HepG2 (cell line): ENCODE measurements around the gene PAK1. TPM values are rescaled to one million over a fixed set of nuclear protein-coding genes. Genes with fewer than 3 reads are reported as not detected.

Source experiments
- ATAC-seq: fragments of 200-7000 bp; cut with Tn5 transposase; 3 replicates; pipeline ENCODE4 v1.9.1; 2020; ENCODE audit warnings: mild to moderate bottlenecking, moderate library complexity
- BruUV-seq: library from RNA; stranded (reverse); fragments of 400-500 nt; replicated peaks from 2 replicates; lab custom pipeline; 2021; lab: Mats Ljungman, UMichigan
- CTCF ChIA-PET: fragments of 300-600 bp; formaldehyde crosslinking; extraction: SDS; loops from one replicate; lab custom pipeline; 2021; ENCODE audit warnings: low total read pairs, inconsistent platforms, low intra/inter-chr PET ratio; lab: Yijun Ruan, JAX
- POLR2A ChIA-PET: fragments of 350-600 bp; sonication (Branson Sonifier 250); formaldehyde crosslinking; loops from one replicate; lab custom pipeline; 2020; ENCODE audit warnings: antibody characterized with exemption, inconsistent platforms; lab: Yijun Ruan, JAX
- DNase-seq: peaks from one replicate; pipeline ENCODE4 v3.0.0-alpha.2; 2015; ENCODE audit warnings: low spot score
- FAIRE-seq: peaks from 3 replicates; lab custom pipeline; 2011; peaks lifted over from hg19 to GRCh38; lab: Jason Lieb, UNC
- H2AFZ ChIP-seq: one replicate; pipeline ENCODE4 v1.6.1; 2011; ENCODE audit warnings: low read length, inconsistent platforms
- H3K27ac ChIP-seq: fragments of 300-600 bp; 3 replicates; pipeline ENCODE4 v1.8.0; 2011; ENCODE audit warnings: mixed run types, mild to moderate bottlenecking, mixed read lengths, low read length, inconsistent platforms; ENCODE audit not compliant: insufficient read depth; ENCODE audit errors: extremely low read length
- H3K27me3 ChIP-seq, 2 experiments: fragments of 200-600 bp in 1 of 2; 2 replicates in 1 of 2; 3 replicates in 1 of 2; pipeline versions ENCODE4 v1.6.0 to v1.8.0; 2011; ENCODE audit warnings: low read length in 2 of 2, mild to moderate bottlenecking in 2 of 2, moderate library complexity in 2 of 2, inconsistent platforms in 1 of 2; ENCODE audit not compliant: insufficient read depth in 2 of 2, control insufficient read depth in 1 of 2
- H3K36me3 ChIP-seq, 2 experiments: fragments of 200-600 bp in 1 of 2; replicated peaks in 1 of 2; 2 replicates in 1 of 2; 3 replicates in 1 of 2; pipeline versions ENCODE4 v1.5.1 to v1.8.0; 2011; ENCODE audit warnings: low read length in 2 of 2, inconsistent platforms in 1 of 2; ENCODE audit not compliant: insufficient read depth in 2 of 2, control insufficient read depth in 1 of 2
- H3K4me1 ChIP-seq: 2 replicates; pipeline ENCODE4 v1.5.1; 2012; ENCODE audit warnings: low read length, inconsistent platforms; ENCODE audit not compliant: insufficient read depth
- H3K4me2 ChIP-seq: 2 replicates; pipeline ENCODE4 v1.6.0; 2011; ENCODE audit warnings: low read depth, low read length, inconsistent platforms
- H3K4me3 ChIP-seq, 3 experiments: fragments of 200-600 bp in 1 of 3; sonication (generic), shearing (Covaris generic) in 1 of 3; replicated peaks in 1 of 3; 2 replicates each; pipeline ENCODE4 v1.5.1; 2011 to 2016; ENCODE audit warnings: low read length in 3 of 3, inconsistent platforms in 2 of 3, low read depth in 2 of 3, mild to moderate bottlenecking in 2 of 3, control low read depth in 1 of 3, mixed read lengths in 1 of 3; ENCODE audit not compliant: insufficient read depth in 1 of 3
- H3K79me2 ChIP-seq: one replicate; pipeline ENCODE4 v1.6.1; 2011; ENCODE audit warnings: low read length, inconsistent platforms; ENCODE audit not compliant: insufficient read depth
- H3K9ac ChIP-seq: 2 replicates; pipeline ENCODE4 v1.6.0; 2011; ENCODE audit warnings: mild to moderate bottlenecking, low read depth, low read length, inconsistent platforms; ENCODE audit not compliant: insufficient read depth
- H3K9me3 ChIP-seq: 2 replicates; pipeline ENCODE4 v1.5.1; 2012; ENCODE audit warnings: mild to moderate bottlenecking, low read length
- H4K20me1 ChIP-seq: 2 replicates; pipeline ENCODE4 v1.6.0; 2011; ENCODE audit warnings: inconsistent platforms, mild to moderate bottlenecking, low read length, moderate library complexity; ENCODE audit not compliant: insufficient read depth
- DMAP1 ChIP-seq: IDR thresholded peaks from 2 replicates; pipeline ENCODE4 v1.6.1; 2016
- FIP1L1 ChIP-seq: fragments of 200-400 bp; formaldehyde crosslinking; IDR thresholded peaks from 2 replicates; pipeline ENCODE4 v1.6.1; 2018; ENCODE audit warnings: low read depth, mild to moderate bottlenecking, low read length, moderate library complexity, borderline replicate concordance; ENCODE audit not compliant: insufficient read depth
- GPN1 ChIP-seq: sonication (generic); formaldehyde crosslinking; IDR thresholded peaks from 2 replicates; pipeline ENCODE4 v1.5.1; 2020; ENCODE audit warnings: missing genetic modification reagents, borderline replicate concordance
- HNF1A ChIP-seq, 2 experiments: sonication (generic) in 1 of 2; formaldehyde crosslinking in 1 of 2; IDR thresholded peaks; 2 replicates each; pipeline versions ENCODE4 v1.4.0 to v1.6.1; 2016 to 2020; ENCODE audit warnings: borderline replicate concordance in 1 of 2, low read depth in 1 of 2, mild to moderate bottlenecking in 1 of 2, missing genetic modification reagents in 1 of 2
- HOXA3 ChIP-seq: sonication (generic); formaldehyde crosslinking; IDR thresholded peaks from 2 replicates; pipeline ENCODE4 v1.5.0; 2020; ENCODE audit warnings: missing genetic modification reagents
- JUNB ChIP-seq: sonication (generic); formaldehyde crosslinking; IDR thresholded peaks from 2 replicates; pipeline ENCODE4 v1.8.0; 2022; ENCODE audit warnings: missing genetic modification reagents, mild to moderate bottlenecking, borderline replicate concordance
- RBM22 ChIP-seq: fragments of 200-400 bp; formaldehyde crosslinking; optimal IDR thresholded peaks from 2 replicates; pipeline ENCODE3; 2017; ENCODE audit warnings: mild to moderate bottlenecking, low read length, moderate library complexity
- RFX3 ChIP-seq: IDR thresholded peaks from 2 replicates; pipeline ENCODE4 v1.6.1; 2016; ENCODE audit warnings: missing biosample characterization, missing genetic modification reagents
- SALL2 ChIP-seq: sonication (generic); formaldehyde crosslinking; IDR thresholded peaks from 2 replicates; pipeline ENCODE4 v1.8.1; 2023; ENCODE audit warnings: mild to moderate bottlenecking, missing genetic modification reagents, inconsistent platforms
- TEF ChIP-seq: sonication (generic); formaldehyde crosslinking; IDR thresholded peaks from 2 replicates; pipeline ENCODE4 v1.5.0; 2020; ENCODE audit warnings: missing genetic modification reagents
- YEATS4 ChIP-seq: sonication (generic); formaldehyde crosslinking; IDR thresholded peaks from 2 replicates; pipeline ENCODE4 v1.4.0; 2020; ENCODE audit warnings: missing genetic modification reagents, borderline replicate concordance
- ZFP41 ChIP-seq: sonication (generic); formaldehyde crosslinking; IDR thresholded peaks from 2 replicates; pipeline ENCODE4 v1.4.0; 2020; ENCODE audit warnings: mild to moderate bottlenecking, missing genetic modification reagents, borderline replicate concordance
- ZFP62 ChIP-seq: sonication (generic); formaldehyde crosslinking; IDR thresholded peaks from 2 replicates; pipeline ENCODE4 v1.4.0; 2020; ENCODE audit warnings: missing genetic modification reagents
- ZMYM3 ChIP-seq: sonication (generic); formaldehyde crosslinking; IDR thresholded peaks from 2 replicates; pipeline ENCODE4 v1.5.1; 2020; ENCODE audit warnings: mild to moderate bottlenecking, missing genetic modification reagents
- ZNF317 ChIP-seq: sonication (generic); formaldehyde crosslinking; IDR thresholded peaks from 2 replicates; pipeline ENCODE4 v1.5.0; 2020; ENCODE audit warnings: mild to moderate bottlenecking, missing genetic modification reagents
- ZNF496 ChIP-seq: sonication (generic); formaldehyde crosslinking; IDR thresholded peaks from 2 replicates; pipeline ENCODE4 v1.8.1; 2023; ENCODE audit warnings: mild to moderate bottlenecking, moderate library complexity, missing genetic modification reagents; ENCODE audit not compliant: insufficient replicate concordance
- WGBS: methylation state at CpG from one replicate; pipeline ENCODE4 v1.1.6; 2017; ENCODE audit warnings: low lambda C conversion rate; 5-methylcytosine and 5-hydroxymethylcytosine counted together
- in situ Hi-C: cut with HindIII; loops from 2 replicates; pipeline ENCODE4 v1.10.0; 2017; ENCODE audit warnings: low pct_unique_long_range_greater_than_20kb; ENCODE audit not compliant: extremely low pct_ligation_motif_present
- intact Hi-C: fragments of 100-400 bp; cut with micrococcal nuclease; formaldehyde crosslinking; loops from one replicate; pipeline ENCODE4 v1.10.0; 2022; ENCODE audit not compliant: unreplicated experiment
- polyA plus RNA-seq, 8 experiments: library from polyadenylated mRNA; depleted of rRNA in 3 of 8; stranded (reverse) in 7 of 8; unstranded in 1 of 8; fragments of >200 nt; fragmentation: Illumina TruSeq in 4 of 8; extraction: Trizol in 4 of 8; gene quantifications; 2 replicates each; pipeline versions ENCODE4 v1.2.1 to v1.2.3, GENCODE V29; 2011 to 2016; ENCODE audit warnings: low read depth in 4 of 8, missing spikeins in 1 of 8, mixed read lengths in 1 of 8; ENCODE audit not compliant: insufficient read depth in 1 of 8
- total RNA-seq, 5 experiments: library from RNA; depleted of rRNA; stranded (reverse); fragments of >200 nt; fragmentation: Illumina TruSeq; extraction: Trizol; gene quantifications; 2 replicates each; pipeline ENCODE4 v1.2.3, GENCODE V29; 2016; ENCODE audit warnings: low read depth in 1 of 5

The PAK1 gene
- total and polyA plus RNA-seq, 2 of the 13 experiments (the other 11 are each of a cell fraction or from before 2014, with no cell fraction given): 1.5 to 4.3 TPM

GRCh38 chr11:77436969-77437368 lies 36.9 kb downstream of the PAK1 start:
- Histone ChIP-seq H3K36me3 (no peaks in the 10 kb centered on the region), H3K27me3 (no peaks in the 10 kb centered on the region), H3K27ac (no peak overlapping the region), H3K4me2 (no peak overlapping the region), H2AFZ (no peak overlapping the region)
- WGBS: 0% methylated on average over 1 of the region's 1 CpG
- in situ Hi-C loops: no loop called here
- FAIRE-seq (no peak), ATAC-seq (no peak), DNase-seq (no peak)
- POLR2A ChIA-PET: no interaction called here
- CTCF ChIA-PET: no interaction called here
- intact Hi-C loops: no loop called here
- TF ChIP-seq ZFP41: no peak
- no peak for TF ChIP-seq TEF (CRISPR knock-in tag)
- no peak for TF ChIP-seq ZFP62 (CRISPR knock-in tag)
- no peak for TF ChIP-seq HOXA3 (CRISPR knock-in tag)
- no peak for TF ChIP-seq JUNB (CRISPR knock-in tag)
- TF ChIP-seq SALL2 (CRISPR knock-in tag): no peak
- no peak for TF ChIP-seq RBM22
- no peak for TF ChIP-seq RFX3 (CRISPR knock-in tag)
- no peak for TF ChIP-seq ZNF317
- TF ChIP-seq, all 625 proteins: peak for 0
- Histone ChIP-seq H3K79me2 (no peaks in the 10 kb centered on the region), H3K9ac (no peak overlapping the region), H3K9me3 (no peaks in the 10 kb centered on the region), H3K4me3 (no peak overlapping the region), H4K20me1 (no peaks in the 10 kb centered on the region), H3K4me1 (no peaks in the 10 kb centered on the region)
- BruUV-seq: no TSS peak

GRCh38 chr11:77436506-77436905 lies 37.4 kb downstream of the PAK1 start:
- no peaks in the 10 kb centered on the region for H3K9me3 ChIP-seq
- no peaks in the 10 kb centered on the region for H4K20me1 ChIP-seq
- H2AFZ ChIP-seq: no peak overlapping the region
- H3K9ac ChIP-seq: no peak overlapping the region
- no peaks in the 10 kb centered on the region for H3K36me3 ChIP-seq
- POLR2A ChIA-PET: no interaction called here
- in situ Hi-C loops (no loop called here), intact Hi-C loops (no loop called here)
- H3K4me2 ChIP-seq: no peak overlapping the region
- ATAC-seq (no peak), FAIRE-seq (no peak), DNase-seq (no peak)
- 62% methylated on average over 1 of the region's 1 CpG for WGBS
- no peaks in the 10 kb centered on the region for H3K4me1 ChIP-seq
- H3K27ac ChIP-seq: no peak overlapping the region
- no TSS peak for BruUV-seq
- no peaks in the 10 kb centered on the region for H3K27me3 ChIP-seq
- CTCF ChIA-PET: no interaction called here
- no peaks in the 10 kb centered on the region for H3K79me2 ChIP-seq
- H3K4me3 ChIP-seq: no peak overlapping the region
- TF ChIP-seq YEATS4 (CRISPR knock-in tag) (no peak), HNF1A (IDR thresholded peaks at IDR 0.05; ENCODE audit: low read depth) (no peak), HNF1A (CRISPR knock-in tag; IDR thresholded peaks at IDR 0.05; ENCODE audit: borderline replicate concordance) (no peak), ZMYM3 (no peak), GPN1 (CRISPR knock-in tag) (no peak), DMAP1 (CRISPR knock-in tag) (no peak), ZNF496 (CRISPR knock-in tag) (no peak), FIP1L1 (no peak)
